ENCODE results near the gene SETBP1.

SETBP1 gene

DNA sequence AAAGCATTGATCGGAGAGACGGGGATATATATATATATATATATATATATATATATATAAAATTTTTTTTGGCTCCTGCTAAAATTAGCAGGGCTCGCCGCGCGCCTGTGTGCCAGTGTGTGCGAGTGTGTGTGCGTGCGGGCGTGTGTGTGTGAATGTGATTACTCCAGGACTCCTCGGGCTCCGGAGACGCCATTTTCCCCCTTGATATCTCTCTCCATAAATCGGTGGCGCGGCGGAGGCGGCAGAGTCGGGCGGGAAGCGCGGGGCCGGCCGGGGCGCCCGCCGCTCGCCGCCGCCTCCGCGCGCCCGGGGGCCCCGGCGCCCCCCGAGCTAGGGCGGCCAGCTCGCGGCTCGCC lies 795 bp upstream of the SETBP1 start:
- DNase-seq = no peak

DNA sequence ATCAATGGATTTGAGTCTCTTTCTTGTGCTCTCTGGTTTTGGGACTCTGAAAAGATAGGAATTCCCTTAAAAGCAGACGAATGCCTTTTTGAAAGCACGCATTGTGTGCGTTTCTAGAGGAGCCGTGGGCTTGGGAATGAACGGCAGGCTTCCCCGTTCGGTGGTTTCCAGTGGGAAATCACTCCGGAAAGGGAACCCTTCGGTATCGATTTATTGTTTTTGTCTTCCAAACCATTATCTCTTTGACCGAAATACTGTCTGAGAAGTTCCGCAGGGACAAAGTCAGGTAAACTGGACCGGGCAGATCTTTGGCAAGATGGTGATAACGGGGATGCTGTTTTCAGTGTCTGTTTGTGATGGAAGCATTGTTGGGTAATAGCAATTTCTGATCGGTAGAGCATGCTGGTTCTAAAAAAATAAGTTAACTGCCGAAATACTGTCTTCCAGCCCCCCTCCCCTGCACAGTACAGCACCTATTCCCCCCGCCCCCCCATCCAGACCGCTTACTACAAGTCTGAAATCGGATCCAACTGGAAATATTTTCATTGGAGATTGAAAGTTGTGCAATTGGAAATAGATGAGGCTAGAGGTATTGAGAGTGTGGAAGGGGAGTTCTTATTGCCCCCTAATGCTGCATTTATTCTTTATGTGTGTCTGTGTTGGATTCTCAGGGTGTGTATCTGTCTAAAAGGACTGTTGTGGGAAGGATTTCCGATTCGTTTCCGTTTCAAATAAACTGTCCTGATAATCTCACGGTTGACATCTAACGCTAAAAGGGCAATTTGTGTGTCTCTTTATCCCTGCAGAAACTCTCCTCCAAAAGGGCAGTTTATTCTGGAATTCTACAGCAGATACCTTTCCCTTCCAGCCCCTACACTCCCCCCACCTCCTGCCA lies 635 bp downstream of the SETBP1 start:
- no peak for DNase-seq

DNA sequence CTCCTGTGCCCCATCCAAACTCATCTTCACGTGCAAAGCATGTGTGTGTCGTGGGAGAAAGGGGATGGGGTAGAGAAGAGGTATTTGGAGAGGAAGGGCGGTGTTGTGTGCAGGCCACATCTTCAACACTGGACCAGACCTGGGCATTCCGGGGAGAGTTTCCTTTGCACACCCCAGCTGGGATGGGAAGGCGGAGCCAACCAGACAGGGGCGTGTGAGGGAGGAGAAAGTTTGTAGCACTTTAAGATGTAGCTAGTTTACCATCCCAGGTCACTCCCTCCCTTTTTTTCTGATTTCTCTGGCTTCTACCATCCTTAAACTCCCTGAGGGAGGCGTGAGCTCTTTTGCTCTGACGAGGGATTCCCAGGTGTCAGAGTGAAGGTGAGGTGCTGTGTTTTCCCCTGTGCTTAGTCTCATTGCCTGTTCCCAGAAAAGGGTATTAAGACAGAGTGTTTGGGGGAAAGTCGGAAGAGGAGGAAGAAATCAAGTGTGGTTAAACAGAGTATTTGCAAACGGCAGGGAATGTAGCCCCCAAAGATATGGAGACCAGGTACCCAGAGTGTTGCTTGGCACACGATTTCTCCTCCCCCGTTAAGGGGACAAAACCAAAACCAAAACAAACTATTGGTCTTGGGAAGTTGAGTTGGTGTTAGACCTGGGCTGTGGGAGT lies 1.6 kb downstream of the SETBP1 start:
- no peak for DNase-seq

- DNase-seq = no peak
Observed at GRCh38 chr18:44682871-44683221, 2.2 kb downstream of the SETBP1 start.

GRCh38 chr18:44683556-44683955 lies 2.9 kb downstream of the SETBP1 start:
- DNase-seq = no peak

GRCh38 chr18:44685296-44685695 lies 4.6 kb downstream of the SETBP1 start:
- no peak for DNase-seq

- no peak for DNase-seq
Observed at GRCh38 chr18:44686156-44686555, 5.5 kb downstream of the SETBP1 start.

DNA sequence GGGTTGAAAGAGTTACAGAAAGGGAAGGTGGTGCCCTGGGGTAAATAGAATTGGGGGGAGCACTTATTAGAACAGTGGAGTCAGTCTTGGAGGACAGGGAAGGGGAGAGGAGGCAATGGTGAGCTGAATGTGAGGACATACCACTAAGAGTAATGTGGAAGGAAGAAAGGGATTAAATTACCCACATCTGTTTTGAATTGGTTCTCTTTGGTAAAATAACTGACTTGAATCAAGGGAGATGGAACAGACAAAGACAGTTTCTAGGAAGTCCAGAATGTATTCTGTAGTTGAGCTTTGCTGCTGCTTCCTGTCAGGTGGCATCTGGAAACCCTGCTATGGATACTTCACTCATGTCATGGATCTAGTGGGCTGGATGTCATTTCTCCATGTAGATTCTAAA lies 6.7 kb downstream of the SETBP1 start:
- DNase-seq = no peak

DNA sequence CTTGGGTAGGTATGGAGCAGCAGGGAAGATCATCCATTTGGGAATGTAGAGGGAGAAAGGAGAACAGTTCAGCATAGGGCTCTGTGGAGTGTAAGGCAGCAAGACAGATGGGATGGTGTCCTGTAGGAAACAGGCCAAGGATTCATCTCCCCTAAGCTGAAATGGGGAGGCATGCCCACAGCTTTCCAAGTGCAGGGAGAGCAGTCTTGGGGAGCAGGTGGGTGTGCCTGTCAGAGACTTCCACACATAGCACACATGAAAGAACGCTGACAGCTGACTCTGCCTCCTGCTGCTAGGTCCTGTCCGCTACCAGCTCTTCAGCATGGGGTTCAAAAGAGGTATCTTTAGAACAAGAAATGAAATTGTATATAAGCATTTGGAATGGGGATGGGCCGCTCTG lies 9.0 kb downstream of the SETBP1 start:
- no peak for DNase-seq

DNA sequence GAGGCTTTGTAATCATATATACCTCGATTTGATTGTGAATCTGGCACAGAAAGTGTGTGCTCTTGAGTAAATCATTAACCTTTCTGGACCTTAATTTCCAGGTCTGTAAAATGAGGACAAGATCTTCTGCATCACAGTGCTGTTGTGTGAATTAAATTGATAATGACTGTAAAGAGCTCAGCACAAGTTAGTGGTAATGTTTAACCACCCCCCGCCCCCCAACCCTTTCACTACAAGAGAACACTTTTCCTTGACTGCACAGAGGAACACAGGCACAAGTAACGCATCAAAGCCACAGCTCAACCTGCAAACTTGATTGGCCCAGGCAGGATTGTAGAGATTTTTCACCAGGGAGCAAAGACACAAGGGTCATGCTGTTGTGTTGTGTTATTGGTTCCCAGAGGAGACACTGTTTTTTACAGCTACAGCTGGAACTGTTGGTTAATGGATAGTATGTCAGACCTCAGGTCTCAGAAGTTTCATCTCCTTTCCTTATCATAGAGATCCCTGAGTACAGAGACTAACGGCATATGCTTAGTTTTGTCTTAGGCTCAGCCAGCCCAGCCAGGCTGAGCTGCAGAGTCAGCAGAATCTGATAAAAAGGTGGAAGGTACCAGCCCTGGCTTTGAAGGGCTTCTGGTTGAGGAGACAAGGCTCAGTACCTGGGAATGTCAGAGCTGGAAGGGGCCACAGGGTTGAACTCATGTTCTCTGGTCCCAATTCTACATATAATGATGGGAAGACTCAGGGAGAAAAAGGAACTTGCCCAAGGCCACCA lies 10.6 kb downstream of the SETBP1 start:
- no peak for DNase-seq

DNA sequence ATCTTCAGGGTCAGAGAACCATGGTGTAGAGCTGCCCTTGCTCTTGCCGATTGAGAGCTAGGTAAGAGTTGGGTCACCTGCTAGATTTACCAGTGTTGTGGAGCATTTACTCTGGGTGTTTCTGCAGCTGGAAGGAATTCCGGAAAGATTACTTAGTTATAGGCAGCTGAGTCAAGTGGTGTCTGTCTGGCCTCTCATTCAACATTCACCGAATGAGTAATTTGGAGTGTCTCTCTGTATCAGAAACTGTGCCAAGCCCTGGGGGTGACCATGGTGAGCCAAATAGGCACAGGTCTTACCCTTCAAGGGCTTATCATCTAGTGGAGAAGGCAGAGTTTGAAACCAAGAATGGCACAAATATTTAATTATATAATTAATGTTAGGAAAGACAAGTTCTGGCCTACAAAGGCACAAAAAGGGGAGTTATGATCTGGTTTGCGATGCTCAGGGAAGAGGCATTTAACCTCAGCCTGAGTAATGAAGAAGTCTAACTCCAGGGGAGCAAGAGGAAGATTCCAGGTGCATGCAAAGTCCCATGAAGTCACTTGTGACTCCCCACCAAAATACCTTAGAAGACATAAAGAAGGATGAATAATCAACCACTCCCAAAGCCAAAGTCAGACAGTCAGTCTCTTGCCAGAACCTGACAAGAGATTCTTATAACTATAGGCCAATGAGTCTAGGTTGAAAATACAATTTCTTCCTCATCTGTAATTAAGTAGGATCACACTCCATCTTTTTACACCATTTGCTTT lies 12.5 kb downstream of the SETBP1 start:
- no peak for DNase-seq

- DNase-seq = no peak
Observed at GRCh38 chr18:44695503-44695902, 14.8 kb downstream of the SETBP1 start.

DNA sequence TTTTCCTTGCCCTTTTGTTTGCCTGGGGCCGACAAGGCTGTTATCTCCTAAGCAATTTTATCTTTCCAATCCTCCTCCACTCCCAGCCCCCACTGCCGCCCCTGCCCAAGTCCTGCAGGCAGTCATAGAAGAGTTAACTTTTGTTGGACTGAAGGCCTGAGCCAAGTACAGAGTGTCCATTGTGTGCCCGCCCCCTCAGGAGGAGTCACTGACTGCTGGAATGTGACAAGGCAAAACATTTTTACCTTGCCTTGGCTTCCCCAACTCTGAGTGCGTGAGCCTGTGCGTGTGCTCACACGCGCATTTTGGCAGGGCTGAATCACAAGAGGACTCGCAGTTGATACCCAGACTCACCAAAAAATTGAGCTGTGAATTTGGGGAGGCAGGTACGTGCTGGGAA lies 16.2 kb downstream of the SETBP1 start:
- no peak for DNase-seq

GRCh38 chr18:44697315-44697714 lies 16.6 kb downstream of the SETBP1 start:
- no peak for DNase-seq

- no peak for DNase-seq
Observed at GRCh38 chr18:44698518-44698917, 17.8 kb downstream of the SETBP1 start.

GRCh38 chr18:44699572-44700261 lies 19.0 kb downstream of the SETBP1 start:
- no peak for DNase-seq

DNA sequence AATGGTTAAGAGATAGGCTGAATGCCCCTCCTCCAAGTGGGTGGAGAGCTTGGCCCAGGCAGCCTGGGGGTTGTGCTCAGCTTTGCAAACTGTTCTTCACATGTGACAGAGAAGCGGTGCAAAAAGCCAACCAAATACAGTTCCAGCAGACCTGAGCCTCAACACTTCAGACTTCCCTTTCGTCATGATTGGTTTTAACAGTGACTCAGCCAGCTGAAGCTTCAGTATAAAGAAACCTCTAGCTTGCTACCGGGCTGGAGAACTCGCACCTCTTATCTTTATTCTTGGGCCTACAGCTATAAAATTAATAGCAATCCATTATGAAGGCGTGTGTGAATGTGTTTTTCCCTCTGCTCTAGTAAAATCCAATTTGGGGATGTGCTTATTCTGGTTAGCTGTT lies 20.0 kb downstream of the SETBP1 start:
- no peak for DNase-seq

DNA sequence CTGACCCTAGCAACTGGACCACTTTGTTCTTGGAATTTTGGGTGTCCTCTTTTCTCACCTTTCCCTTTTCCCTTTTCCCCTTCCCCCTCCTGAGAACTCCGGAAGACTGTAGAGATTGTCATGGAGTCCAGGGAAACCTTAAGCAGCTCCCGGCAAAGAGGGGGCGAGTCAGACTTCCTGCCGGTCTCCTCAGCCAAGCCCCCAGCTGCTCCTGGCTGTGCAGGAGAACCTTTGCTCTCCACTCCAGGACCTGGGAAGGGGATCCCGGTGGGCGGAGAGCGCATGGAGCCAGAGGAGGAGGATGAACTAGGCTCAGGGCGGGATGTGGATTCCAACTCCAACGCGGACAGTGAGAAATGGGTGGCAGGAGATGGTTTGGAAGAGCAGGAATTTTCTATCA lies 20.5 kb downstream of the SETBP1 start:
- DNase-seq = no peak

- no peak for DNase-seq
Observed at GRCh38 chr18:44702594-44702993, 21.9 kb downstream of the SETBP1 start.

DNA sequence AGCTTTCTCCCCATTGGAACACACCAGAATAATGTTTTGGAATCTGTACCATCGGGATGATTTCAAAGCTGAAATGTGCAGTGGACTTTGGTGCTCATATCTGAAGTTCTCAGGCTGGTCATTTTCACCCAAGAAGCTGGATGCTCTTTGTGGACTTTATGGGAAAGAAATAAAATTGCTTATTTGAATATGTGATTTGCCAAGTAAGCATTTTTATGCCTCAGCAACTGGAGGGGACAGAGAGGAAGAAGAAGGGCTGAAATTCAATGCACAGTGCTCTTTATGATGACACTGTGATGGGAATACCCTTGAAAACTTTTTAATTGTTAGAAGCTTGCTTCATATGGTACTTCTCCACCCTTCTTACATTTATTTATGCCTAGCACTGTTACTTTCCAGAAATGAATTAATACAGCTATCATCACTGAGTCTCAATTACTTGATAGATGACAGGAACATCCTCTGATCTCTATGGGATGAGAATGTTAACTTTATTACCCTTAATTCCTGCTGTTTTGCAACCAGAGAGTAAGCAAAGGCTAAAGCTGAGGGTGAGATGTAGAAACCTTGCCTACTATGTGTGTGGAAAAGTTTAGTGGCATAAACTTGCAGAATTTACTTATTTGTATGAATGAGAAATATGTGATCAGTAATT lies 23.6 kb downstream of the SETBP1 start:
- no peak for DNase-seq

GRCh38 chr18:44705075-44705675 lies 24.5 kb downstream of the SETBP1 start:
- DNase-seq = no peak

Data from effector CD4-positive, alpha-beta T cell (primary cell).